Upper lobe of left lung (tissue), 4 donors: ENCODE measurements around the gene AMDHD1.
A peak's percentile ranks its signal among the peaks of the same experiment; 100 is the strongest.

Experiments
- CTCF ChIP-seq, 6 experiments: fragments of 450-650 bp in 4 of 6; fragments of 200-600 bp in 2 of 6; sonication (generic) in 2 of 6; IDR thresholded peaks; one replicate each; pipeline ENCODE4 v1.5.1; 2016 to 2019; ENCODE audit warnings: antibody characterized with exemption in 6 of 6
- POLR2A ChIP-seq, 4 donors: fragments of 450-650 bp; IDR thresholded peaks; one replicate each; pipeline ENCODE4 v1.5.1; 2016 to 2017; ENCODE audit warnings: antibody characterized with exemption in 4 of 4, mild to moderate bottlenecking in 2 of 4
- POLR2AphosphoS5 ChIP-seq, 2 donors: sonication (generic); formaldehyde crosslinking; IDR thresholded peaks; one replicate each; pipeline ENCODE4 v1.5.1; 2017; ENCODE audit warnings: antibody characterized with exemption in 2 of 2

DNA sequence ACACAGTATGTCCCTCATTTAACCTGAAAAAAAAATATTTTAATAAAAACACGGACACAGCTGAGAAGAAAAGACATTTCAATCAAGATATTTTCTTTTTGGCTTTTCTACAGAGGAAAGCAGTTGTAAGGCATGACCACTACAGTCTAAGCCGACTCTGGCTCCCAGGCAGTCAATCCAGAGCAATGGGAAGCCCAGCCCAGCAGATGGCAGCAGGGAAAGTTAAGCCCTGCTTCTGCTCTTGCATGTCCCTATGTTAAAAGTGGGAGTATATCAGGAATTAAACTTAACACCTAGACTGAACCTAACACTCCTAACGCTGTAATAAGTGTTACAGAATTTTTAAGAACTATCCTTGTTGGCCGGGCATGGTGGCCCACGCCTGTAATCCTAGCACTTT lies 72.5 kb downstream of the AMDHD1 start:
- peak in 3 of 6 experiments; percentile 17 to 26 (median 25) for TF ChIP-seq CTCF (IDR thresholded peaks at IDR 0.05)
- no peak for TF ChIP-seq POLR2A (IDR thresholded peaks at IDR 0.05)
- no peak for TF ChIP-seq POLR2AphosphoS5 (IDR thresholded peaks at IDR 0.05)
